Endothelial cell of umbilical vein (primary cell): ENCODE results near the gene NAE1. TPM values are rescaled to one million over a fixed set of nuclear protein-coding genes. Genes with fewer than 3 reads are reported as not detected.
"Not testable (repeated sequence)": the region's sequence is repeated elsewhere in the genome, so short reads cannot be mapped to it uniquely, and the experiment has no call there.

Source experiments
- BruUV-seq: library from RNA; stranded (reverse); fragments of 400-500 nt; replicated peaks from 2 replicates; lab custom pipeline; 2021; lab: Mats Ljungman, UMichigan
- CTCF ChIA-PET: fragments of 300-600, 350-600 bp; sonication (Branson Sonifier 250); formaldehyde crosslinking; loops from one replicate; lab custom pipeline; 2021; ENCODE audit warnings: antibody characterized with exemption, inconsistent platforms; lab: Charles Lee
- POLR2A ChIA-PET: fragments of 300-600, 350-600 bp; sonication (Branson Sonifier 250); formaldehyde crosslinking; loops from one replicate; lab custom pipeline; 2021; ENCODE audit warnings: antibody characterized with exemption, inconsistent platforms; lab: Charles Lee
- DNase-seq: peaks from one replicate; pipeline ENCODE4 v3.0.0-alpha.2; 2011; ENCODE audit warnings: low read depth, low spot score
- FAIRE-seq: peaks from 2 replicates; lab custom pipeline; 2011; peaks lifted over from hg19 to GRCh38; lab: Jason Lieb, UNC
- H2AFZ ChIP-seq: 2 replicates; pipeline ENCODE4 v1.6.0; 2012; ENCODE audit warnings: low read depth, low read length, control low read depth, inconsistent platforms
- H3K27ac ChIP-seq: 2 replicates; pipeline ENCODE4 v1.5.1; 2011; ENCODE audit warnings: low read depth, mild to moderate bottlenecking, control low read depth, low read length, moderate library complexity; ENCODE audit not compliant: insufficient read depth
- H3K27me3 ChIP-seq, 2 experiments: 2 replicates each; pipeline versions ENCODE4 v1.6.0 to v1.6.1; 2011; ENCODE audit warnings: low read length in 2 of 2, mixed read lengths in 1 of 2; ENCODE audit not compliant: control insufficient read depth in 2 of 2, insufficient read depth in 2 of 2
- H3K36me3 ChIP-seq, 2 experiments: 2 replicates in 1 of 2; 3 replicates in 1 of 2; pipeline ENCODE4 v1.5.1; 2011; ENCODE audit warnings: low read length in 2 of 2, mild to moderate bottlenecking in 1 of 2, moderate library complexity in 1 of 2; ENCODE audit not compliant: control insufficient read depth in 2 of 2, insufficient read depth in 2 of 2; ENCODE audit errors: extremely low read depth in 1 of 2
- H3K4me1 ChIP-seq: 3 replicates; pipeline ENCODE4 v1.5.1; 2011; ENCODE audit warnings: mild to moderate bottlenecking, low read length; ENCODE audit not compliant: control insufficient read depth, insufficient read depth; ENCODE audit errors: extremely low read depth
- H3K4me2 ChIP-seq: 2 replicates; pipeline ENCODE4 v1.6.1; 2011; ENCODE audit warnings: low read length, control low read depth, mixed read lengths; ENCODE audit not compliant: insufficient read depth
- H3K4me3 ChIP-seq, 3 experiments: fragments of 200-600 bp in 1 of 3; sonication (generic), shearing (Covaris generic) in 1 of 3; replicated peaks in 1 of 3; 2 replicates each; pipeline ENCODE4 v1.5.1; 2011 to 2016; ENCODE audit warnings: control low read depth in 3 of 3, low read length in 3 of 3, mild to moderate bottlenecking in 2 of 3, inconsistent platforms in 1 of 3, low read depth in 1 of 3, moderate library complexity in 1 of 3; ENCODE audit not compliant: insufficient read depth in 1 of 3
- H3K79me2 ChIP-seq: 2 replicates; pipeline ENCODE4 v1.6.0; 2012; ENCODE audit warnings: low read length, inconsistent platforms; ENCODE audit not compliant: control insufficient read depth, insufficient read depth
- H3K9ac ChIP-seq: replicated peaks from 2 replicates; pipeline ENCODE3; 2011; ENCODE audit warnings: low read length, control low read depth; ENCODE audit not compliant: insufficient read depth; ENCODE audit errors: extremely low read depth
- H3K9me1 ChIP-seq: replicated peaks from 3 replicates; pipeline ENCODE4 v1.6.0; 2011; ENCODE audit warnings: mild to moderate bottlenecking, low read length; ENCODE audit not compliant: control insufficient read depth, insufficient read depth; ENCODE audit errors: extremely low read depth
- H3K9me3 ChIP-seq: replicated peaks from 2 replicates; pipeline ENCODE4 v1.5.1; 2012; ENCODE audit warnings: low read length, inconsistent platforms; ENCODE audit not compliant: control insufficient read depth, insufficient read depth
- H4K20me1 ChIP-seq: replicated peaks from 2 replicates; pipeline ENCODE3; 2011; ENCODE audit warnings: mild to moderate bottlenecking, low read length; ENCODE audit not compliant: control insufficient read depth, insufficient read depth; ENCODE audit errors: extremely low read depth
- CTCF ChIP-seq, 2 donors: IDR thresholded peaks; 1 replicate in 1 of 2; 2 replicates in 1 of 2; pipeline ENCODE4 v1.5.1; 2011; ENCODE audit warnings: low read length in 2 of 2, mild to moderate bottlenecking in 2 of 2, moderate library complexity in 2 of 2, control low read depth in 1 of 2, inconsistent platforms in 1 of 2, low read depth in 1 of 2; ENCODE audit not compliant: insufficient read depth in 1 of 2; ENCODE audit errors: extremely low read depth in 1 of 2
- EZH2 ChIP-seq: IDR thresholded peaks from 2 replicates; pipeline ENCODE4 v1.6.1; 2012; ENCODE audit warnings: borderline replicate concordance, low read depth, mild to moderate bottlenecking, moderate library complexity, low read length, inconsistent platforms; ENCODE audit not compliant: severe bottlenecking
- FOS ChIP-seq: IDR thresholded peaks from 2 replicates; pipeline ENCODE4 v1.6.1; 2011; ENCODE audit warnings: mild to moderate bottlenecking, low read length, moderate library complexity, borderline replicate concordance; ENCODE audit not compliant: insufficient read depth
- GATA2 ChIP-seq: IDR thresholded peaks from 2 replicates; pipeline ENCODE4 v1.7.0; 2011; ENCODE audit warnings: low read depth, mild to moderate bottlenecking, moderate library complexity, mixed read lengths, low read length; ENCODE audit not compliant: insufficient read length, insufficient read depth
- JUN ChIP-seq: IDR thresholded peaks from 2 replicates; pipeline ENCODE4 v1.6.1; 2011; ENCODE audit warnings: borderline replicate concordance, low read depth; ENCODE audit not compliant: insufficient read length, insufficient read depth
- MAX ChIP-seq: IDR thresholded peaks from 2 replicates; pipeline ENCODE4 v1.6.1; 2011; ENCODE audit not compliant: insufficient read depth, insufficient read length
- MYC ChIP-seq: IDR thresholded peaks from one replicate; pipeline ENCODE4 v1.6.1; 2011; ENCODE audit warnings: mild to moderate bottlenecking, low read depth, low read length
- POLR2A ChIP-seq: IDR thresholded peaks from 2 replicates; pipeline ENCODE4 v1.6.1; 2012; ENCODE audit warnings: low read depth, mild to moderate bottlenecking, control low read depth, low read length
- POLR2AphosphoS5 ChIP-seq: IDR thresholded peaks from 2 replicates; pipeline ENCODE4 v1.6.1; 2012; ENCODE audit warnings: low read depth, mild to moderate bottlenecking, control low read depth, low read length, moderate library complexity; ENCODE audit not compliant: insufficient read depth
- dilution Hi-C: fragments of 300-500 bp; cut with MboI; formaldehyde crosslinking; loops from one replicate; pipeline ENCODE4 v1.15.0; 2019; ENCODE audit warnings: low sequenced_read_pairs; ENCODE audit not compliant: extremely low pct_ligation_motif_present
- intact Hi-C: fragments of 100-400 bp; cut with micrococcal nuclease; formaldehyde crosslinking; loops from one replicate; pipeline ENCODE4 v1.10.0; 2022
- polyA plus RNA-seq, 4 experiments: library from polyadenylated mRNA; depleted of rRNA in 3 of 4; stranded (reverse) in 3 of 4; unstranded in 1 of 4; fragments of >200 nt; gene quantifications; 2 replicates each; pipeline versions ENCODE4 v1.2.1 to v1.2.3, GENCODE V29; 2011 to 2012; ENCODE audit warnings: missing spikeins in 1 of 4
- total RNA-seq: library from RNA; stranded (reverse); gene quantifications from 2 replicates; pipeline ENCODE4 v1.2.3, GENCODE V29; 2021

NAE1 gene
- total and polyA plus RNA-seq, 2 donors (not counting 3 experiments of a cell fraction or from before 2014, with no cell fraction given) = 23.6 to 64.3 TPM

GRCh38 chr16:66800856-66801255 is 29.9 kb downstream of the NAE1 start:
- DNase-seq = no peak
- dilution Hi-C loops = no loop called here
- no peak for FAIRE-seq
- H3K9me1 ChIP-seq = no peaks in the 10 kb centered on the region
- H3K4me2 ChIP-seq = no peak overlapping the region
- CTCF ChIA-PET = interaction anchor here (1.0 to 1.5 kb wide), 5 partner anchors 30 to 67 kb away, joined by 3 to 7 read pairs (median 3); partner anchors contain the start of genes DYNC1LI2 and NAE1
- no peaks in the 10 kb centered on the region for H3K79me2 ChIP-seq
- H3K4me3 ChIP-seq = no peak overlapping the region
- no peaks in the 10 kb centered on the region for H3K4me1 ChIP-seq
- POLR2A ChIA-PET = no interaction called here
- intact Hi-C loops = no loop called here
- H3K9ac ChIP-seq = no peak overlapping the region
- no peaks in the 10 kb centered on the region for H4K20me1 ChIP-seq
- no peaks in the 10 kb centered on the region for H3K27me3 ChIP-seq
- H3K36me3 ChIP-seq = peaks cover 7 to 13% of the 10 kb centered on the region in 2 experiments
- H3K27ac ChIP-seq = no peak overlapping the region
- BruUV-seq = no TSS peak
- TF ChIP-seq EZH2 = no peak
- no peak overlapping the region for H2AFZ ChIP-seq
- H3K9me3 ChIP-seq = no peaks in the 10 kb centered on the region

- Histone ChIP-seq H4K20me1 (no peaks in the 10 kb centered on the region), H3K9ac (no peak overlapping the region), H3K79me2 (no peaks in the 10 kb centered on the region), H3K4me3 (no peak overlapping the region), H3K4me2 (no peak overlapping the region), H3K9me3 (no peaks in the 10 kb centered on the region), H3K27me3 (no peaks in the 10 kb centered on the region), H3K9me1 (no peaks in the 10 kb centered on the region), H2AFZ (no peak overlapping the region), H3K36me3 (peaks cover 0 to 6% of the 10 kb centered on the region in 2 experiments), H3K27ac (no peak overlapping the region), H3K4me1 (no peaks in the 10 kb centered on the region)
- ChIA-PET CTCF (interaction anchor here (1.2 to 1.3 kb wide), 2 partner anchors 32 to 33 kb away, joined by 3 to 4 read pairs; partner anchors contain the start of gene NAE1), POLR2A (no interaction called here)
- no TSS peak for BruUV-seq
- no peak for TF ChIP-seq CTCF (IDR thresholded peaks at IDR 0.05; ENCODE audit: extremely low read depth in 1 of 2, insufficient read depth in 1 of 2, low read depth in 1 of 2, low read length in 2 of 2)
- no peak for TF ChIP-seq FOS
- no peak for TF ChIP-seq JUN
- no peak for TF ChIP-seq GATA2
- TF ChIP-seq EZH2 = no peak
- TF ChIP-seq POLR2A = no peak
- TF ChIP-seq MYC = no peak
- TF ChIP-seq MAX = no peak
- no peak for TF ChIP-seq POLR2AphosphoS5
- intact Hi-C loops = no loop called here
- DNase-seq (no peak), FAIRE-seq (no peak)
- dilution Hi-C loops = no loop called here
These were observed 32.6 kb downstream of the NAE1 start for GRCh38 chr16:66798161-66798560.

- H3K9ac ChIP-seq, H2AFZ ChIP-seq, H3K4me2 ChIP-seq, POLR2A ChIA-PET, dilution Hi-C loops, H4K20me1 ChIP-seq, FAIRE-seq, intact Hi-C loops, H3K9me3 ChIP-seq, H3K27ac ChIP-seq, H3K4me1 ChIP-seq, DNase-seq, BruUV-seq, H3K9me1 ChIP-seq, H3K79me2 ChIP-seq, H3K4me3 ChIP-seq, H3K27me3 ChIP-seq, H3K36me3 ChIP-seq: not testable (repeated sequence)
- CTCF ChIA-PET = interaction anchor here (0.7 kb wide), 1 partner anchor 17 kb away, joined by 3 read pairs; no protein-coding TSS in a partner anchor
These were observed 36.8 kb downstream of the NAE1 start for GRCh38 chr16:66793984-66794383.
